HG02623 (cell line): ENCODE results near the gene ARL8B.
"Not testable (repeated sequence)": the region's sequence is repeated elsewhere in the genome, so short reads cannot be mapped to it uniquely, and the experiment has no call there.

Experiments
- ATAC-seq: cut with Tn5 transposase; IDR thresholded peaks from one replicate; pipeline ENCODE4 v1.9.1; 2021; ENCODE audit warnings: moderate library complexity; ENCODE audit not compliant: unreplicated experiment

Gene ARL8B

GRCh38 chr3:5106933-5107334 is 15.2 kb upstream of the ARL8B start:
- ATAC-seq = not testable (repeated sequence)

- ATAC-seq = no peak
Observed at GRCh38 chr3:5110337-5110736, 11.8 kb upstream of the ARL8B start.

GRCh38 chr3:5112043-5112442 is 10.0 kb upstream of the ARL8B start:
- ATAC-seq = no peak

GRCh38 chr3:5113726-5114125 is 8.4 kb upstream of the ARL8B start:
- ATAC-seq = not testable (repeated sequence)

- peak; percentile 55 for ATAC-seq
Observed at GRCh38 chr3:5115506-5116162, 6.5 kb upstream of the ARL8B start.

- no peak for ATAC-seq
Observed at GRCh38 chr3:5116538-5116937, 5.6 kb upstream of the ARL8B start.

GRCh38 chr3:5120446-5120845 is 1.6 kb upstream of the ARL8B start:
- ATAC-seq = no peak

GRCh38 chr3:5122741-5123706 is 932 bp downstream of the ARL8B start:
- ATAC-seq = peak; percentile 8

GRCh38 chr3:5123937-5124336 is 1.8 kb downstream of the ARL8B start:
- no peak for ATAC-seq

- no peak for ATAC-seq
Observed at GRCh38 chr3:5126586-5126985, 4.5 kb downstream of the ARL8B start.

GRCh38 chr3:5128849-5129248 is 6.8 kb downstream of the ARL8B start:
- no peak for ATAC-seq

- ATAC-seq = no peak
Observed at GRCh38 chr3:5133239-5134018, 11.3 kb downstream of the ARL8B start.

GRCh38 chr3:5134019-5134391 is 11.9 kb downstream of the ARL8B start:
- no peak for ATAC-seq

GRCh38 chr3:5134499-5134898 is 12.4 kb downstream of the ARL8B start:
- no peak for ATAC-seq

- peak; percentile 62 for ATAC-seq
Observed at GRCh38 chr3:5136211-5136918, 14.3 kb downstream of the ARL8B start.

- ATAC-seq = peak; percentile 8
Observed at GRCh38 chr3:5136919-5137429, 14.9 kb downstream of the ARL8B start.

GRCh38 chr3:5138214-5138981 is 16.3 kb downstream of the ARL8B start:
- no peak for ATAC-seq

GRCh38 chr3:5140230-5140621 is 18.1 kb downstream of the ARL8B start:
- no peak for ATAC-seq

GRCh38 chr3:5140839-5141238 is 18.7 kb downstream of the ARL8B start:
- ATAC-seq = no peak

GRCh38 chr3:5141760-5142159 is 19.7 kb downstream of the ARL8B start:
- no peak for ATAC-seq
